MG63 (cell line): ENCODE results near the gene ABLIM2. TPM values are rescaled to one million over a fixed set of nuclear protein-coding genes. Genes with fewer than 3 reads are reported as not detected.

Experiments
- DNase-seq: peaks from one replicate; pipeline ENCODE4 v3.0.0-alpha.2; 2020
- H3K27me3 ChIP-seq: fragments of 250-450 bp; sonication (Bioruptor Pico); 2 replicates; pipeline ENCODE4 v1.5.1; 2020; ENCODE audit warnings: mild to moderate bottlenecking, moderate library complexity
- H3K36me3 ChIP-seq: fragments of 250-450 bp; sonication (Bioruptor Pico); 2 replicates; pipeline ENCODE4 v1.5.1; 2020; ENCODE audit warnings: mild to moderate bottlenecking, moderate library complexity
- H3K4me3 ChIP-seq: fragments of 250-450 bp; sonication (Bioruptor Pico); 2 replicates; pipeline ENCODE4 v1.5.1; 2020; ENCODE audit warnings: mild to moderate bottlenecking, moderate library complexity
- H3K9me3 ChIP-seq: fragments of 250-450 bp; sonication (Bioruptor Pico); 2 replicates; pipeline ENCODE4 v1.5.1; 2020; ENCODE audit warnings: mild to moderate bottlenecking, moderate library complexity
- total RNA-seq: library from RNA; depleted of rRNA; stranded (reverse); fragments of >200 nt; shearing (Covaris generic); gene quantifications from 2 replicates; pipeline ENCODE4 v1.2.3, GENCODE V29; 2014; ENCODE audit warnings: low replicate concordance

The ABLIM2 gene
- total RNA-seq, 1 experiment from 2014 or later = 1.1 TPM

DNA sequence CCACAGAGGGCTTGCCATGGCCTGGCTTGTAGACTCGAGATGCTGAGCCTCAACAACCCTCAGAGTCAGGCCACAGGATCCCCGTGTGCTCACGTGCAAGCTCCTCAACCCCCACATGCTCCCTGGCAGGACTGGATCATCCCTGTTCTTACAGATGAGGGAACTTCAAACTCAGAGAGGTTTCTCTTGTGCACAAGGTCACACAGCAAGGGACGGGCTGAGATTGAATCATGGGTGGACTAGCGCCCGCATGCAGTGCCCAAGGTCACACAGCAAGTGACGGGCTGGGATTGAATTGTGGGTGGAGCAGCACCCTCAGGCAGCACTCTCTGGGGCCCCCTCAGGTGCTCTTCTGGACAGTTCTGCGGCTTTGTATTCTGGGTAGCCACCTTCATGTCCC lies 158.4 kb downstream of the ABLIM2 start:
- no peak for DNase-seq
- H3K36me3 ChIP-seq = no peaks in the 10 kb centered on the region
- no peaks in the 10 kb centered on the region for H3K9me3 ChIP-seq
- H3K27me3 ChIP-seq = no peaks in the 10 kb centered on the region
- no peak overlapping the region for H3K4me3 ChIP-seq

GRCh38 chr4:7999695-8000094 lies 158.9 kb downstream of the ABLIM2 start:
- H3K27me3 ChIP-seq = no peaks in the 10 kb centered on the region
- H3K9me3 ChIP-seq = no peaks in the 10 kb centered on the region
- H3K36me3 ChIP-seq = no peaks in the 10 kb centered on the region
- no peak for DNase-seq
- no peak overlapping the region for H3K4me3 ChIP-seq

- no peak for DNase-seq
- no peaks in the 10 kb centered on the region for H3K27me3 ChIP-seq
These were observed 159.3 kb downstream of the ABLIM2 start for GRCh38 chr4:7999279-7999678.

GRCh38 chr4:7998447-7998846 lies 160.2 kb downstream of the ABLIM2 start:
- no peak for DNase-seq
- Histone ChIP-seq H3K4me3 (no peak overlapping the region), H3K9me3 (no peaks in the 10 kb centered on the region), H3K27me3 (no peaks in the 10 kb centered on the region), H3K36me3 (no peaks in the 10 kb centered on the region)

More at GRCh38 chr4:7999279-7999678, 159.3 kb downstream of the ABLIM2 start:
- Histone ChIP-seq H3K9me3 (no peaks in the 10 kb centered on the region), H3K36me3 (no peaks in the 10 kb centered on the region), H3K4me3 (no peak overlapping the region)

DNA sequence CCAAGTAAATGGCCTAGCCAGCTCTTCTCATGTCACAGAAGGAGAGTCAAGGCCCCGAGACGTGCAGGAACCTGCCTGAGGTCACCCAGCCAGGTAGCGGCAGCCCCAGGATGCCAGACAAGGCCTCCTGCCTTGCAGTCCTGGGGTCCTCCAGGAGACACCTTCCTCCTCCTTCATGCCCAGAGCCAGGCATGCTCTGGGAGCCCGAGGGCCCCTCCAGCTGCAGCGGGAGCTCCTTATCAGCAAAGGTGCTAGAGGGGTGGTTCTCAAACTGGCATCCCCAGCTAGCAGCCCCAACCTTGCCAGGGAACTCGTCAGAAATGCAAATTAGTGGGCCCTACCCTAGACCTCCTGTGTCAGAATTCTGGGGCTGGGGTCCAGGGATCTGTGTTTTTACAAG lies 162.7 kb downstream of the ABLIM2 start:
- Histone ChIP-seq H3K27me3 (no peaks in the 10 kb centered on the region), H3K36me3 (no peaks in the 10 kb centered on the region), H3K9me3 (no peaks in the 10 kb centered on the region), H3K4me3 (no peak overlapping the region)
- no peak for DNase-seq

- Histone ChIP-seq H3K4me3 (no peak overlapping the region), H3K27me3 (no peaks in the 10 kb centered on the region), H3K36me3 (no peaks in the 10 kb centered on the region), H3K9me3 (no peaks in the 10 kb centered on the region)
- DNase-seq = no peak
These were observed 163.5 kb downstream of the ABLIM2 start for GRCh38 chr4:7995135-7995534.

GRCh38 chr4:7993671-7994070 lies 164.9 kb downstream of the ABLIM2 start:
- H3K4me3 ChIP-seq = no peak overlapping the region
- no peaks in the 10 kb centered on the region for H3K9me3 ChIP-seq
- no peaks in the 10 kb centered on the region for H3K36me3 ChIP-seq
- H3K27me3 ChIP-seq = no peaks in the 10 kb centered on the region
- no peak for DNase-seq

DNA sequence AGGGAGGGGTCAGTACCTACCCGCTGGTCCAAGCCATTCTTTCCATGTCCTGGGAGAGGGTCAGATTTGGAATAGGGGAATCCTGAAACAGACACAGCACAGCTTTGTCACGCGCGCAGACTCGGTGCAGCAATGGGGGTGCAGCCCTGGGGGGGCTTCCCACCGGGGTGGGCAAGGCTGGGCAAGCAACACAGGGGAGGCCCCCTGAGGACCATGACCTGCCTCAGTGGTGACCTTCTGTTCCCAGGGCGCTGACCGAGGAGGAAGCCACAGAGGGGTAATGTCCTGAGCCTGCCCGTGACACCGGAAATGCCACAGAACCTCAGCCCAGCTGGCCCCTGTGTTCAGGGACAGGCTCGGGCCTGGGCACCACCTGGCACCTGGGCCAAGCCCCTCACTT lies 165.8 kb downstream of the ABLIM2 start:
- Histone ChIP-seq H3K9me3 (no peaks in the 10 kb centered on the region), H3K4me3 (no peak overlapping the region), H3K36me3 (no peaks in the 10 kb centered on the region), H3K27me3 (no peaks in the 10 kb centered on the region)
- DNase-seq = no peak

DNA sequence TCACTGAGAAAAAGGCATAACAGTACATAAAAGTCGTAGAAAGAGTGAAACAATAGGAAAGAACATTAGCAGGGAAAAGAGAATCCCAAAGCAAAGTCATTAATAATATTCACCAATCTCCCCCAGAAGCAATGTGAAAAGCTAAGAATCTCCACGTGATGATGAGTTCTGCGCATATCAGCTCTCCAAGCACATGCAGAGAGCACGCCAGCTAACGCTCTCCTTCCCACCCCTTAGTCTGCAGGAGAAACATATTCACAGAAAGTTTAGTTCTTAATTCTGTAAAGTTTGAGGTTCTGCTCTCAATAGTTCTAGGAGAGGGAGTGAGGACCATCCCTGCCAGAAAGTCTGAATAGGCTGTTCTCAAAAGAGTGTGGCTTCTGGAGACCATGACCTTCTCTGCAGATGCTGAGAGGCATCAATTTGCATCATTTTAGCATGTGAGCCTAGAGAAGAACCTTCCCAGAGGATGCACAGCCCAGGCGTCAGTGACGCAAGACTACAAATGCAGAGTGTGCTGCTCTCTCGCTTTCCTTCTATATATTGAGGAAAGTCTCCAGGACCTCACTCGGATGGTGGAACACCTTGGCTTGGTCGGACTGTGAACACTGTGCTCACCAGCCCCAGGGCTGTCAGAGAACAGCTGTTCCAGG lies 167.7 kb downstream of the ABLIM2 start:
- Histone ChIP-seq H3K4me3 (no peak overlapping the region), H3K27me3 (no peaks in the 10 kb centered on the region), H3K9me3 (no peaks in the 10 kb centered on the region), H3K36me3 (no peaks in the 10 kb centered on the region)
- no peak for DNase-seq

DNA sequence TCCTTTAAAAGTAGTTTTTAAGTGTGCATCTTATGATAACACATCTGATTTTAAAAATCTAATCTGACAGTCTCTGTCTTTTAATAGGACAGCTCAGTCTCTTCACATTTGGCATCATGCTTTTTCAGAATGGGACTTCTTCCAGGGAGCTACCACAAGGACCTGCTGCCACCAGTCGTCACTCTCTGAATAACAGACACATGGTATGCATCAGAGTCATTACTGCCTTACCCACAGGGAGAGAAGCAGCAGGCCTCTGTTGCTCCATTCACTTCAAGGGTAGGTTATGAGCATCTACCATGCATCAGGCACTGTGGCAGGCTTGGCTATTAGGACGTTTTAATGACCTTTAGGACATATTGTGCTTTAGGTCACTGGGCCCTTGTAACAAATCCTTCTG lies 169.0 kb downstream of the ABLIM2 start:
- no peak for DNase-seq
- no peaks in the 10 kb centered on the region for H3K36me3 ChIP-seq
- no peaks in the 10 kb centered on the region for H3K27me3 ChIP-seq
- H3K4me3 ChIP-seq = no peak overlapping the region
- no peaks in the 10 kb centered on the region for H3K9me3 ChIP-seq

GRCh38 chr4:7988437-7988836 lies 170.2 kb downstream of the ABLIM2 start:
- no peak for DNase-seq
- Histone ChIP-seq H3K27me3 (no peaks in the 10 kb centered on the region), H3K4me3 (no peak overlapping the region), H3K36me3 (no peaks in the 10 kb centered on the region), H3K9me3 (no peaks in the 10 kb centered on the region)

GRCh38 chr4:7987148-7987989 lies 171.2 kb downstream of the ABLIM2 start:
- Histone ChIP-seq H3K9me3 (no peaks in the 10 kb centered on the region), H3K36me3 (no peaks in the 10 kb centered on the region), H3K4me3 (no peak overlapping the region), H3K27me3 (no peaks in the 10 kb centered on the region)
- peak; percentile 37 for DNase-seq

DNA sequence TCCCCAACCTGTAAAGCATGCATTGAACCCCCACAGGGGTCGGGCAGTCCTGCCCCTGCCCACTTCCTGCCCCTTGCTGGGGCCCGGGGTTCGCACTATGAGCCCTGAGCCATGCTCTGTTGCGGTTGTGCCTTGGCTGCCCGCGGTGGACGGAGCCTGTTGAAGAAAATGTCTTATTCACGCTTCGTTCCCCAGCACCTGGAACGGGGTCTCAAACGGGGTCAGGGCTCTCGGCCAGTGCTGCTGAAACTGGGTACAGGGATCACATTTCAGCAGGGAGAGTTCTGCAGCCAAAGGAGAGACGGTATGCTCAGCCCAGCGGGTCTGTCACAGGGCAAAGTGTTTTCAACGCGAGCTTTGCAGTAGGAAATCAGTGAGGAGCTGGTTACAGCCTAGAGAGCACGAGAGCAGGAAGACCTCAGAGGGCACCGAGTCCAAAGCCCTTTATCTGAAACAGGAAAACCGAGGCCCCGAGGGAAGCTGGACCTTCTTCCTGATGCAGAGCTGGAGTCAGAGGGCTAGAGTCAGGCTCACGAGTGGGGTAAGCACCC lies 172.6 kb downstream of the ABLIM2 start:
- H3K4me3 ChIP-seq = no peak overlapping the region

DNA sequence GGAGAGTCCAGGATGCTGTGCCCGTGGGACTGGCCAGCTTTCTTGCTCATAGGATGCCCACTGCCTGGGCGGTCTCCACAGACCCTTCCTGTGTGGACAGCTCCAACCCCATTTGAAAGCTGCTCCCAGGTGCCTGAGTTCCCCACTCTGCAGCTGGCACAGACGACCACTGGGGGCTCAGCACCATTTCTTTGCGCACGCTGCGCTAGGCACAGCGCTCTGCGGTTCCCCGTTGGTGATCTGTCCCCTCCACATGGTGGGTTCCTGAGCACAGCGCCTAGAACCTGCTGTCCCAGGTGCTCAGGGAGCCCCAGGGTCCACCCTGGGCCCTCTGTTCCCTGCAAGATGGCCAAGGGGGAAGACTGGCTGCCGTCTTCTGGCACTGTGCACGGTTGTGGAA lies 173.5 kb downstream of the ABLIM2 start:
- Histone ChIP-seq H3K9me3 (no peaks in the 10 kb centered on the region), H3K36me3 (no peaks in the 10 kb centered on the region), H3K27me3 (no peaks in the 10 kb centered on the region), H3K4me3 (no peak overlapping the region)
- DNase-seq = no peak

More for the DNA sequence above, 172.6 kb downstream of the ABLIM2 start:
- DNase-seq = no peak
- Histone ChIP-seq H3K36me3 (no peaks in the 10 kb centered on the region), H3K9me3 (no peaks in the 10 kb centered on the region), H3K27me3 (no peaks in the 10 kb centered on the region)

GRCh38 chr4:7984286-7984925 lies 174.2 kb downstream of the ABLIM2 start:
- no peak for DNase-seq
- Histone ChIP-seq H3K4me3 (no peak overlapping the region), H3K9me3 (no peaks in the 10 kb centered on the region), H3K27me3 (no peaks in the 10 kb centered on the region), H3K36me3 (no peaks in the 10 kb centered on the region)

DNA sequence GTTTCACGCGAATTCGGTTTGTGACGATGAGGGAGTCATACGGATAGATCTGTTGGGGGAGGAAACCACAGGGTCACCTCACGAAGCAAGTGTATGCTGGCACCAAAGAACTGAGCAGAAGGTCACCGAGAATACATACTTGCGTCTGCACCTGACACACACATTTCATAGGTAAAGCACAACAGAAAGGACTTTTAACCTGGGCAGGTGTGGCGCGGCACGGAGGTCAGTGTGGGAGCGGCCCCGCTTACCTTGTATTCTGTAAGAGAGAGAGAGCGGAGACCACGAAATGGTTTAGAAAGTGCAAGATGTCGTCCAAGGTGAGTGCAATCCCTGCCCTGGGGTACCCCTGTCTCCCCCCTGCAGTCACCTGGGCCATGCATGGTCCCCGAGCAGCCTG lies 175.3 kb downstream of the ABLIM2 start:
- no peak for DNase-seq
- no peak overlapping the region for H3K4me3 ChIP-seq
- H3K9me3 ChIP-seq = no peaks in the 10 kb centered on the region

GRCh38 chr4:7981738-7982394 lies 176.7 kb downstream of the ABLIM2 start:
- DNase-seq = no peak
- H3K27me3 ChIP-seq = no peaks in the 10 kb centered on the region
- H3K36me3 ChIP-seq = no peaks in the 10 kb centered on the region

More for the DNA sequence above, 175.3 kb downstream of the ABLIM2 start:
- H3K36me3 ChIP-seq = no peaks in the 10 kb centered on the region
- no peaks in the 10 kb centered on the region for H3K27me3 ChIP-seq

More at GRCh38 chr4:7981738-7982394, 176.7 kb downstream of the ABLIM2 start:
- no peaks in the 10 kb centered on the region for H3K9me3 ChIP-seq
- no peak overlapping the region for H3K4me3 ChIP-seq
